Heart right ventricle (tissue), 16 donors: ENCODE results near the gene INTS11. TPM values are rescaled to one million over a fixed set of nuclear protein-coding genes. Genes with fewer than 3 reads are reported as not detected.

Experiments used
- ATAC-seq, 8 donors: fragments of 200-7000 bp; cut with Tn5 transposase; one replicate each; pipeline ENCODE4 v1.9.1; 2020; ENCODE audit warnings: mild to moderate bottlenecking in 8 of 8, moderate library complexity in 8 of 8, moderate number of reproducible peaks in 1 of 8
- DNase-seq, 2 donors: peaks; one replicate each; pipeline ENCODE4 v3.0.0-alpha.2; 2020
- H3K27ac ChIP-seq, 10 donors: fragments of 200-600 bp; sonication (generic) in 2 of 10; one replicate each; pipeline versions ENCODE4 v1.5.0 to v1.8.0; 2020 to 2022; ENCODE audit warnings: mild to moderate bottlenecking in 3 of 10
- H3K27me3 ChIP-seq, 7 donors: fragments of 200-600 bp; one replicate each; pipeline ENCODE4 v1.8.0; 2021 to 2022; ENCODE audit warnings: mild to moderate bottlenecking in 2 of 7
- H3K36me3 ChIP-seq, 9 donors: fragments of 200-600 bp; sonication (generic) in 1 of 9; one replicate each; pipeline versions ENCODE4 v1.5.0 to v1.8.0; 2020 to 2022; ENCODE audit warnings: mild to moderate bottlenecking in 2 of 9
- H3K4me1 ChIP-seq, 9 donors: fragments of 200-600 bp; sonication (generic) in 1 of 9; one replicate each; pipeline versions ENCODE4 v1.5.0 to v1.8.0; 2020 to 2022; ENCODE audit warnings: mild to moderate bottlenecking in 4 of 9
- H3K4me3 ChIP-seq, 10 donors: fragments of 200-600 bp; sonication (generic) in 2 of 10; one replicate each; pipeline versions ENCODE4 v1.5.0 to v1.8.0; 2020 to 2022; ENCODE audit warnings: mild to moderate bottlenecking in 7 of 10, moderate library complexity in 2 of 10
- H3K9me3 ChIP-seq, 11 donors: fragments of 200-600 bp in 10 of 11; sonication (generic) in 2 of 11; one replicate each; pipeline versions ENCODE4 v1.5.0 to v1.8.0; 2013 to 2022; ENCODE audit warnings: mild to moderate bottlenecking in 2 of 11, control low read depth in 1 of 11, moderate library complexity in 1 of 11
- CTCF ChIP-seq, 9 donors: fragments of 200-600 bp; sonication (generic) in 2 of 9; IDR thresholded peaks; one replicate each; pipeline versions ENCODE4 v1.5.0 to v1.8.0; 2021 to 2022; ENCODE audit warnings: antibody characterized with exemption in 9 of 9, mild to moderate bottlenecking in 5 of 9, moderate library complexity in 1 of 9
- WGBS, 2 donors: extraction: QIAGEN DNeasy Blood & Tissue Kit; methylation state at CpG; one replicate each; pipeline ENCODE4 v1.1.7; 2013; ENCODE audit warnings: inconsistent platforms in 1 of 2; 5-methylcytosine and 5-hydroxymethylcytosine counted together
- intact Hi-C, 10 donors: fragments of 100-400 bp; cut with DNase I; formaldehyde crosslinking; loops; one replicate each; pipeline versions ENCODE4 v1.11.1 to v1.14.2; 2022
- polyA plus RNA-seq, 2 donors: library from polyadenylated mRNA; stranded (reverse); fragments of 200-250 nt; gene quantifications; one replicate each; pipeline ENCODE4 v1.2.3, GENCODE V29; 2013
- total RNA-seq, 10 donors: library from RNA; stranded (reverse); fragmentation: NEBNext Ultra II Directional in 3 of 10; extraction: Animal tissue kit (Norgen Biotek cat#: 25700) in 3 of 10; gene quantifications; one replicate each; pipeline versions ENCODE4 v1.2.1 to v1.2.4, GENCODE V29; 2021 to 2023
- donor health status: Arrhythmogenic right ventricular cardiomyopathy.
- donor health status: ischemic (EF 13 %, LVEDD 7.1; RV severe dilation, severe dysfunction).
- donor health status: healthy with polysubstance abuse.
- donor health status: DM: no; HTN: yes; CAD: no.
- donor health status: DM: no; HTN: no; CAD: no.
- donor health status: ischemic (EF 25% LVEDD 6.9; RV normal size, moderate dysfunction).
- donor health status: ischemic (EF 25% LVEDD 5.7; RV mildly dilated, moderate dysfunction).
- donor health status: healthy.
- donor health status: DM: yes; HTN: yes; CAD: no.
- donor health status: Ischemic cardiomyopathy.
- donor health status: ischemic (EF 35%, LVEDD 5.7; RV mildly dilated, moderate dysfunction).
- donor health status: nonischemic (EF 11% LVEDD 7.7; RV severe dilation, severe dysfunction).
- donor health status: DM: yes; HTN: yes; CAD: no.
- donor health status: PGD.
- donor health status: ischemic (EF 29% LVEDD 5.4; RV normal size, mild dysfunction).
- donor health status: nonischemic (EF 23%, LVEDD 6.1; RV moderate dilation, normal function).

Gene INTS11
- total and polyA plus RNA-seq, 12 donors = 44.7 to 269 (median 57.4) TPM

GRCh38 chr1:1361982-1362423 lies 37.5 kb upstream of the INTS11 start:
- Histone ChIP-seq H3K4me1 (peaks cover 0 to 36% (median 9%) of the 10 kb centered on the region in 9 donors), H3K27ac (peak overlapping the region; percentile 7 to 93 (median 54)), H3K36me3 (no peaks in the 10 kb centered on the region), H3K9me3 (peaks cover 0 to 4% (median 0%) of the 10 kb centered on the region in 11 donors), H3K27me3 (peaks cover 0 to 59% (median 20%) of the 10 kb centered on the region in 7 donors), H3K4me3 (no peak overlapping the region)
- DNase-seq = peak; percentile 38 to 58
- intact Hi-C loops = no loop called here
- WGBS, 2 donors = 21 to 22% methylated on average over 13 of the region's 13 CpGs
- peak in 2 of 8 donors; percentile 18 to 28 for ATAC-seq
- TF ChIP-seq CTCF (IDR thresholded peaks at IDR 0.05) = peak in 2 of 9 donors; percentile 14 to 24

- 76 to 78% methylated on average over 35 of the region's 35 CpGs for WGBS, 2 donors
- Histone ChIP-seq H3K9me3 (peaks cover 0 to under 1% (median 0%) of the 10 kb centered on the region in 11 donors), H3K4me1 (peaks cover 0 to 42% (median 13%) of the 10 kb centered on the region in 9 donors), H3K36me3 (no peaks in the 10 kb centered on the region), H3K27ac (peak overlapping the region; percentile 7 to 93 (median 56)), H3K4me3 (no peak overlapping the region), H3K27me3 (peaks cover 0 to 65% (median 26%) of the 10 kb centered on the region in 7 donors)
- ATAC-seq (no peak), DNase-seq (no peak)
- intact Hi-C loops = no loop called here
- TF ChIP-seq CTCF (IDR thresholded peaks at IDR 0.05) = no peak
Measured at GRCh38 chr1:1361233-1361981, 36.9 kb upstream of the INTS11 start.

GRCh38 chr1:1360506-1361169 lies 36.2 kb upstream of the INTS11 start:
- DNase-seq (peak; percentile 62 to 68), ATAC-seq (peak; percentile 31 to 68 (median 61))
- H3K9me3 ChIP-seq = no peaks in the 10 kb centered on the region
- 73% methylated on average over 20 of the region's 20 CpGs for WGBS, 2 donors
- intact Hi-C loops = no loop called here
- peaks cover 0 to 49% (median 15%) of the 10 kb centered on the region in 9 donors for H3K4me1 ChIP-seq
- no peak for TF ChIP-seq CTCF (IDR thresholded peaks at IDR 0.05)
- peak overlapping the region; percentile 57 to 93 (median 85) for H3K27ac ChIP-seq
- H3K36me3 ChIP-seq = no peaks in the 10 kb centered on the region
- peaks cover 0 to 66% (median 30%) of the 10 kb centered on the region in 7 donors for H3K27me3 ChIP-seq
- peak overlapping the region in 3 of 10 donors; percentile 17 to 69 (median 66) for H3K4me3 ChIP-seq
